HepG2 (cell line): ENCODE results near the gene AGAP3. TPM values are rescaled to one million over a fixed set of nuclear protein-coding genes. Genes with fewer than 3 reads are reported as not detected.

Experiments
- CEBPG ChIP-seq: IDR thresholded peaks from 2 replicates; pipeline ENCODE4 v1.6.1; 2016
- CHCHD3 ChIP-seq: sonication (generic); formaldehyde crosslinking; IDR thresholded peaks from 2 replicates; pipeline ENCODE4 v1.8.0; 2022; ENCODE audit warnings: mild to moderate bottlenecking, missing genetic modification reagents, moderate library complexity
- DPF2 ChIP-seq: sonication (generic); formaldehyde crosslinking; IDR thresholded peaks from 2 replicates; pipeline ENCODE4 v1.4.0; 2020; ENCODE audit warnings: mild to moderate bottlenecking, low read depth, missing genetic modification reagents, borderline replicate concordance
- ESRRA ChIP-seq: sonication (generic); formaldehyde crosslinking; IDR thresholded peaks from 2 replicates; pipeline ENCODE4 v1.5.1; 2020; ENCODE audit warnings: mild to moderate bottlenecking, low read depth, missing genetic modification reagents
- KAT2B ChIP-seq: fragments of 150-350 bp; IDR thresholded peaks from 2 replicates; pipeline ENCODE4 v1.6.1; 2014; ENCODE audit warnings: low read depth, low read length, borderline replicate concordance
- NFIC ChIP-seq: IDR thresholded peaks from 2 replicates; pipeline ENCODE4 v1.6.1; 2012; ENCODE audit warnings: mild to moderate bottlenecking, low read length, inconsistent platforms
- NFKBIZ ChIP-seq: IDR thresholded peaks from 2 replicates; pipeline ENCODE4 v1.6.1; 2018; ENCODE audit warnings: missing genetic modification reagents, missing compliant biosample characterization
- ONECUT2 ChIP-seq: sonication (generic); formaldehyde crosslinking; IDR thresholded peaks from 2 replicates; pipeline ENCODE4 v1.4.0; 2020; ENCODE audit warnings: missing genetic modification reagents
- ZC3H13 ChIP-seq: sonication (generic); formaldehyde crosslinking; IDR thresholded peaks from 2 replicates; pipeline ENCODE4 v1.8.1; 2023; ENCODE audit warnings: mild to moderate bottlenecking, missing genetic modification reagents, moderate library complexity
- ZEB1 ChIP-seq: IDR thresholded peaks from 2 replicates; pipeline ENCODE4 v1.6.1; 2012; ENCODE audit warnings: mild to moderate bottlenecking, low read depth, inconsistent platforms; ENCODE audit not compliant: insufficient replicate concordance
- ZNF160 ChIP-seq: sonication (generic); formaldehyde crosslinking; IDR thresholded peaks from 2 replicates; pipeline ENCODE4 v1.8.0; 2022; ENCODE audit warnings: mild to moderate bottlenecking, inconsistent platforms, missing genetic modification reagents
- ZNF619 ChIP-seq: sonication (generic); formaldehyde crosslinking; IDR thresholded peaks from 2 replicates; pipeline ENCODE4 v1.4.0; 2020; ENCODE audit warnings: mild to moderate bottlenecking, missing genetic modification reagents
- ZNF879 ChIP-seq: sonication (generic); formaldehyde crosslinking; IDR thresholded peaks from 2 replicates; pipeline ENCODE4 v1.8.1; 2023; ENCODE audit warnings: missing genetic modification reagents
- ZNF891 ChIP-seq: sonication (generic); formaldehyde crosslinking; IDR thresholded peaks from 2 replicates; pipeline ENCODE4 v1.5.0; 2020; ENCODE audit warnings: mild to moderate bottlenecking, missing genetic modification reagents
- polyA plus RNA-seq, 8 experiments: library from polyadenylated mRNA; depleted of rRNA in 3 of 8; stranded (reverse) in 7 of 8; unstranded in 1 of 8; fragments of >200 nt; fragmentation: Illumina TruSeq in 4 of 8; extraction: Trizol in 4 of 8; gene quantifications; 2 replicates each; pipeline versions ENCODE4 v1.2.1 to v1.2.3, GENCODE V29; 2011 to 2016; ENCODE audit warnings: low read depth in 4 of 8, missing spikeins in 1 of 8, mixed read lengths in 1 of 8; ENCODE audit not compliant: insufficient read depth in 1 of 8
- total RNA-seq, 5 experiments: library from RNA; depleted of rRNA; stranded (reverse); fragments of >200 nt; fragmentation: Illumina TruSeq; extraction: Trizol; gene quantifications; 2 replicates each; pipeline ENCODE4 v1.2.3, GENCODE V29; 2016; ENCODE audit warnings: low read depth in 1 of 5
- TF ChIP-seq, protein P1 (sequence below): IDR thresholded peaks from 2 replicates; pipeline ENCODE4 v1.6.1; 2012; ENCODE audit warnings: low read depth, low read length, improper control_type of control experiment
- TF ChIP-seq, protein P2 (sequence below): sonication (generic); formaldehyde crosslinking; IDR thresholded peaks from 2 replicates; pipeline ENCODE4 v1.4.0; 2020; ENCODE audit warnings: mild to moderate bottlenecking, missing genetic modification reagents
- TF ChIP-seq, protein P3 (sequence below): sonication (generic); formaldehyde crosslinking; IDR thresholded peaks from 2 replicates; pipeline ENCODE4 v1.9.0; 2021; ENCODE audit warnings: missing genetic modification reagents, mild to moderate bottlenecking, borderline replicate concordance
- TF ChIP-seq, protein P4 (sequence below): sonication (generic); formaldehyde crosslinking; IDR thresholded peaks from 2 replicates; pipeline ENCODE4 v1.9.0; 2021; ENCODE audit warnings: missing genetic modification reagents, borderline replicate concordance
- TF ChIP-seq, protein P5 (sequence below): sonication (generic); formaldehyde crosslinking; IDR thresholded peaks from 2 replicates; pipeline ENCODE4 v1.8.0; 2022; ENCODE audit warnings: mild to moderate bottlenecking, missing genetic modification reagents, moderate library complexity
- TF ChIP-seq, protein P6 (sequence below), 2 experiments: sonication (generic) in 1 of 2; formaldehyde crosslinking in 1 of 2; IDR thresholded peaks; 2 replicates each; pipeline versions ENCODE4 v1.5.1 to v1.6.1; 2011 to 2020; ENCODE audit warnings: borderline replicate concordance in 1 of 2, low read depth in 1 of 2, low read length in 1 of 2, mild to moderate bottlenecking in 1 of 2, missing genetic modification reagents in 1 of 2, moderate library complexity in 1 of 2

AGAP3 gene
- total and polyA plus RNA-seq, 2 of the 13 experiments (the other 11 are each of a cell fraction or from before 2014, with no cell fraction given), result 31.3 to 61.4 TPM

DNA sequence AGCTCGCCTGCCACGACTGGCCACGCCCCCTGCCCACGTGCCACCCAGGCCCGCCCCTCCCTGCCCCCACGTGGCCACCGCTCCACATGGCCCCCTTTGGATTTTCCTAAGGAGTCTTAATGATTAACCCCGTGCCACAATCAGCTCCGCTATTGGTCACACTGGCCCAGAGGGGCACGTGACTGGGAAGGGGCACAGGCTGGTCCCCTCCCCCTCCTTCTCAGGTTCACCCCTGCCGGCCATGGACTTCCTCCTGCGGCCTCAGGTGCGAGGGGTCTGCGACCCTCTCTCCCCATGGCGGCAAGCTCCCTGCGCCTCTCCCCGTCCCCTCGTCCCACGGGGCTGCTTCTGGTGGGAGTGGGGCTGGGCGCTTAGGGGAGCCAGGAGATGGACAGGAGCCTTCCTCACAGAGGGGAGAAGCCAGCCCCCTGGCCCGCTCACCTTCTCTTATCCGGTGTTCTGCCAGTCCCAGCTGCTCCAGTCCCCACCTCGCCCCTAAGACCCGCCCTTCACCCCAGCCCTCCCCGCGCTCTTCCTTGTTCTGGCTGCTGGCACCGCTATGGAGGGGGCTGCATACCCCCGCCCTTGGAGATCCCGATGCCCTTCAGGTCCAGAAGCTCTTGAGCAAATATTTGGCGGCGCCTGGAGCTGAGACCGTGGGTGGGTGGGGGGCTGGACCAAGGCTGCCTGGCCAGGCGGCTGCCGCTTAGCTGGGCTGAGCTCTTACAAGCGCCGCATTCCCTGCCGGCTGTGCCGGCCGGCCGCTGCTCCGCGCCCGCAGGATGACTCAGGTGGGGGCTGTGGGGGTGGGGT lies 23.7 kb upstream of the AGAP3 start (continued):
- no peak for TF ChIP-seq ZNF891 (CRISPR knock-in tag)
- no peak for TF ChIP-seq KAT2B
- TF ChIP-seq ZNF160 (CRISPR knock-in tag), result no peak
- TF ChIP-seq ZNF879 (CRISPR knock-in tag), result 0 out of 2 replicates have a peak, but pooled peaks have one; percentile 55
- TF ChIP-seq, protein P1, sequence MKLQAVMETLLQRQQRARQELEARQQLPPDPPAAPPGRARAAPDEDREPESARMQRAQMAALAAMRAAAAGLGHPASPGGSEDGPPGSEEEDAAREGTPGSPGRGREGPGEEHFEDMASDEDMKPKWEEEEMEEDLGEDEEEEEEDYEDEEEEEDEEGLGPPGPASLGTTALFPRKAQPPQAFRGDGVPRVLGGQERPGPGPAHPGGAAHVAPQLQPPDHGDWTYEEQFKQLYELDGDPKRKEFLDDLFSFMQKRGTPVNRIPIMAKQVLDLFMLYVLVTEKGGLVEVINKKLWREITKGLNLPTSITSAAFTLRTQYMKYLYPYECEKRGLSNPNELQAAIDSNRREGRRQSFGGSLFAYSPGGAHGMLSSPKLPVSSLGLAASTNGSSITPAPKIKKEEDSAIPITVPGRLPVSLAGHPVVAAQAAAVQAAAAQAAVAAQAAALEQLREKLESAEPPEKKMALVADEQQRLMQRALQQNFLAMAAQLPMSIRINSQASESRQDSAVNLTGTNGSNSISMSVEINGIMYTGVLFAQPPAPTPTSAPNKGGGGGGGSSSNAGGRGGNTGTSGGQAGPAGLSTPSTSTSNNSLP, result 0 out of 2 replicates have a peak, but pooled peaks have one; percentile 30
- no peak for TF ChIP-seq ONECUT2 (CRISPR knock-in tag)
- TF ChIP-seq NFIC, result no peak
- TF ChIP-seq, protein P2, sequence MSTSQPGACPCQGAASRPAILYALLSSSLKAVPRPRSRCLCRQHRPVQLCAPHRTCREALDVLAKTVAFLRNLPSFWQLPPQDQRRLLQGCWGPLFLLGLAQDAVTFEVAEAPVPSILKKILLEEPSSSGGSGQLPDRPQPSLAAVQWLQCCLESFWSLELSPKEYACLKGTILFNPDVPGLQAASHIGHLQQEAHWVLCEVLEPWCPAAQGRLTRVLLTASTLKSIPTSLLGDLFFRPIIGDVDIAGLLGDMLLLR (CRISPR knock-in tag), result no peak; the same call in 1 of the 2 replicates
- 0 out of 2 replicates have a peak, but pooled peaks have one; percentile 37 for TF ChIP-seq NFKBIZ
- no peak for TF ChIP-seq ZNF619 (CRISPR knock-in tag)
- peak; percentile 40; the same call in 1 of the 2 replicates for TF ChIP-seq DPF2 (CRISPR knock-in tag)
- TF ChIP-seq, protein P3, sequence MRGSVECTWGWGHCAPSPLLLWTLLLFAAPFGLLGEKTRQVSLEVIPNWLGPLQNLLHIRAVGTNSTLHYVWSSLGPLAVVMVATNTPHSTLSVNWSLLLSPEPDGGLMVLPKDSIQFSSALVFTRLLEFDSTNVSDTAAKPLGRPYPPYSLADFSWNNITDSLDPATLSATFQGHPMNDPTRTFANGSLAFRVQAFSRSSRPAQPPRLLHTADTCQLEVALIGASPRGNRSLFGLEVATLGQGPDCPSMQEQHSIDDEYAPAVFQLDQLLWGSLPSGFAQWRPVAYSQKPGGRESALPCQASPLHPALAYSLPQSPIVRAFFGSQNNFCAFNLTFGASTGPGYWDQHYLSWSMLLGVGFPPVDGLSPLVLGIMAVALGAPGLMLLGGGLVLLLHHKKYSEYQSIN (CRISPR knock-in tag), result no peak
- TF ChIP-seq ZC3H13, result no peak
- peak; percentile 43 for TF ChIP-seq ESRRA (CRISPR knock-in tag)
- 0 out of 2 replicates have a peak, but pooled peaks have one; percentile 77 for TF ChIP-seq CHCHD3 (CRISPR knock-in tag)
- TF ChIP-seq, protein P4, sequence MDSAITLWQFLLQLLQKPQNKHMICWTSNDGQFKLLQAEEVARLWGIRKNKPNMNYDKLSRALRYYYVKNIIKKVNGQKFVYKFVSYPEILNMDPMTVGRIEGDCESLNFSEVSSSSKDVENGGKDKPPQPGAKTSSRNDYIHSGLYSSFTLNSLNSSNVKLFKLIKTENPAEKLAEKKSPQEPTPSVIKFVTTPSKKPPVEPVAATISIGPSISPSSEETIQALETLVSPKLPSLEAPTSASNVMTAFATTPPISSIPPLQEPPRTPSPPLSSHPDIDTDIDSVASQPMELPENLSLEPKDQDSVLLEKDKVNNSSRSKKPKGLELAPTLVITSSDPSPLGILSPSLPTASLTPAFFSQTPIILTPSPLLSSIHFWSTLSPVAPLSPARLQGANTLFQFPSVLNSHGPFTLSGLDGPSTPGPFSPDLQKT (CRISPR knock-in tag), result no peak
- TF ChIP-seq CEBPG (CRISPR knock-in tag), result no peak
- TF ChIP-seq, protein P5, sequence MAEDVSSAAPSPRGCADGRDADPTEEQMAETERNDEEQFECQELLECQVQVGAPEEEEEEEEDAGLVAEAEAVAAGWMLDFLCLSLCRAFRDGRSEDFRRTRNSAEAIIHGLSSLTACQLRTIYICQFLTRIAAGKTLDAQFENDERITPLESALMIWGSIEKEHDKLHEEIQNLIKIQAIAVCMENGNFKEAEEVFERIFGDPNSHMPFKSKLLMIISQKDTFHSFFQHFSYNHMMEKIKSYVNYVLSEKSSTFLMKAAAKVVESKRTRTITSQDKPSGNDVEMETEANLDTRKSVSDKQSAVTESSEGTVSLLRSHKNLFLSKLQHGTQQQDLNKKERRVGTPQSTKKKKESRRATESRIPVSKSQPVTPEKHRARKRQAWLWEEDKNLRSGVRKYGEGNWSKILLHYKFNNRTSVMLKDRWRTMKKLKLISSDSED (CRISPR knock-in tag), result no peak
- TF ChIP-seq, protein P6, sequence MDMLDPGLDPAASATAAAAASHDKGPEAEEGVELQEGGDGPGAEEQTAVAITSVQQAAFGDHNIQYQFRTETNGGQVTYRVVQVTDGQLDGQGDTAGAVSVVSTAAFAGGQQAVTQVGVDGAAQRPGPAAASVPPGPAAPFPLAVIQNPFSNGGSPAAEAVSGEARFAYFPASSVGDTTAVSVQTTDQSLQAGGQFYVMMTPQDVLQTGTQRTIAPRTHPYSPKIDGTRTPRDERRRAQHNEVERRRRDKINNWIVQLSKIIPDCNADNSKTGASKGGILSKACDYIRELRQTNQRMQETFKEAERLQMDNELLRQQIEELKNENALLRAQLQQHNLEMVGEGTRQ (IDR thresholded peaks at IDR 0.05; ENCODE audit: low read depth, low read length), result peak; percentile 98
- TF ChIP-seq, protein P6 (CRISPR knock-in tag; IDR thresholded peaks at IDR 0.05; ENCODE audit: borderline replicate concordance), result peak; percentile 98; the same call in 1 of the 2 replicates
- no peak for TF ChIP-seq ZEB1
